IPS-18c (cell line): ENCODE data around the gene SH3BP2.

Source experiments
- H3K4me3 ChIP-seq: 2 replicates; pipeline ENCODE4 v1.7.0; 2013; ENCODE audit warnings: low read depth, mild to moderate bottlenecking, low read length, moderate library complexity; ENCODE audit not compliant: insufficient read depth
- H3K9me3 ChIP-seq: one replicate; pipeline ENCODE4 v1.6.1; 2013; ENCODE audit warnings: mild to moderate bottlenecking, low read length, moderate library complexity; ENCODE audit not compliant: control insufficient read depth, insufficient read depth

Gene SH3BP2

GRCh38 chr4:2809610-2810180 is 16.8 kb downstream of the SH3BP2 start:
- Histone ChIP-seq H3K9me3 (no peaks in the 10 kb centered on the region), H3K4me3 (no peak overlapping the region)

- H3K4me3 ChIP-seq, result no peak overlapping the region
- no peaks in the 10 kb centered on the region for H3K9me3 ChIP-seq
Measured at GRCh38 chr4:2810388-2810787, 17.5 kb downstream of the SH3BP2 start.

GRCh38 chr4:2811830-2812611 is 19.1 kb downstream of the SH3BP2 start:
- H3K9me3 ChIP-seq, result no peaks in the 10 kb centered on the region
- no peak overlapping the region for H3K4me3 ChIP-seq

GRCh38 chr4:2812612-2813354 is 19.9 kb downstream of the SH3BP2 start:
- H3K4me3 ChIP-seq, result no peak overlapping the region
- no peaks in the 10 kb centered on the region for H3K9me3 ChIP-seq

GRCh38 chr4:2813446-2814405 is 20.8 kb downstream of the SH3BP2 start:
- Histone ChIP-seq H3K4me3 (no peak overlapping the region), H3K9me3 (no peaks in the 10 kb centered on the region)

GRCh38 chr4:2814627-2815270 is 21.9 kb downstream of the SH3BP2 start:
- Histone ChIP-seq H3K4me3 (no peak overlapping the region), H3K9me3 (no peaks in the 10 kb centered on the region)

GRCh38 chr4:2816401-2816954 is 23.6 kb downstream of the SH3BP2 start:
- no peaks in the 10 kb centered on the region for H3K9me3 ChIP-seq
- no peak overlapping the region for H3K4me3 ChIP-seq

- H3K4me3 ChIP-seq, result no peak overlapping the region
- H3K9me3 ChIP-seq, result no peaks in the 10 kb centered on the region
Measured at GRCh38 chr4:2817137-2817536, 24.3 kb downstream of the SH3BP2 start.

- Histone ChIP-seq H3K4me3 (peak overlapping the region; percentile 72), H3K9me3 (no peaks in the 10 kb centered on the region)
Measured at GRCh38 chr4:2817701-2818350, 24.9 kb downstream of the SH3BP2 start.

- Histone ChIP-seq H3K9me3 (no peaks in the 10 kb centered on the region), H3K4me3 (peak overlapping the region; percentile 72)
Measured at GRCh38 chr4:2818351-2818939, 25.6 kb downstream of the SH3BP2 start.

- no peaks in the 10 kb centered on the region for H3K9me3 ChIP-seq
- H3K4me3 ChIP-seq, result no peak overlapping the region
Measured at GRCh38 chr4:2819244-2820215, 26.6 kb downstream of the SH3BP2 start.

GRCh38 chr4:2820216-2820982 is 27.5 kb downstream of the SH3BP2 start:
- Histone ChIP-seq H3K4me3 (no peak overlapping the region), H3K9me3 (no peaks in the 10 kb centered on the region)

- Histone ChIP-seq H3K4me3 (no peak overlapping the region), H3K9me3 (no peaks in the 10 kb centered on the region)
Measured at GRCh38 chr4:2822461-2823300, 29.8 kb downstream of the SH3BP2 start.
